CD14-positive monocyte (primary cell): ENCODE results near the gene CXCL17. TPM values are rescaled to one million over a fixed set of nuclear protein-coding genes. Genes with fewer than 3 reads are reported as not detected.
A peak's percentile ranks its signal among the peaks of the same experiment; 100 is the strongest.

Experiments used
- DNase-seq, 3 donors: peaks; one replicate each; pipeline ENCODE4 v3.0.0-alpha.2; 2011 to 2022
- H2AFZ ChIP-seq: 2 replicates; pipeline ENCODE4 v1.6.0; 2012; ENCODE audit warnings: mild to moderate bottlenecking, low read depth, low read length, inconsistent platforms; ENCODE audit not compliant: insufficient read depth, poor library complexity, severe bottlenecking
- H3K27ac ChIP-seq, 2 donors: 1 replicate in 1 of 2; 2 replicates in 1 of 2; pipeline ENCODE4 v1.5.1; 2012 to 2013; ENCODE audit warnings: low read length in 2 of 2, control low read depth in 1 of 2, inconsistent platforms in 1 of 2, low read depth in 1 of 2, mild to moderate bottlenecking in 1 of 2
- H3K27me3 ChIP-seq, 2 donors: one replicate each; pipeline versions ENCODE4 v1.6.0 to v1.6.1; 2011 to 2013; ENCODE audit warnings: low read length in 2 of 2; ENCODE audit not compliant: control insufficient read depth in 2 of 2, insufficient read depth in 2 of 2
- H3K36me3 ChIP-seq, 2 donors: replicated peaks in 1 of 2; 1 replicate in 1 of 2; 2 replicates in 1 of 2; pipeline versions ENCODE4 v1.5.1 to v1.6.1; 2012 to 2013; ENCODE audit warnings: low read length in 2 of 2, control low read depth in 1 of 2, inconsistent platforms in 1 of 2, mild to moderate bottlenecking in 1 of 2; ENCODE audit not compliant: insufficient read depth in 2 of 2, control insufficient read depth in 1 of 2
- H3K4me1 ChIP-seq, 2 donors: 1 replicate in 1 of 2; 2 replicates in 1 of 2; pipeline versions ENCODE4 v1.5.1 to v1.6.1; 2012 to 2013; ENCODE audit warnings: low read length in 2 of 2, control low read depth in 1 of 2, inconsistent platforms in 1 of 2, mild to moderate bottlenecking in 1 of 2, moderate library complexity in 1 of 2; ENCODE audit not compliant: insufficient read depth in 2 of 2, control insufficient read depth in 1 of 2
- H3K4me2 ChIP-seq: replicated peaks from 2 replicates; pipeline ENCODE3; 2012; ENCODE audit warnings: low read length, moderate library complexity, mild to moderate bottlenecking; ENCODE audit not compliant: poor library complexity, severe bottlenecking; ENCODE audit errors: extremely low read depth
- H3K4me3 ChIP-seq, 3 experiments: fragments of 200-600 bp in 1 of 3; sonication (generic) in 1 of 3; replicated peaks in 1 of 3; 1 replicate in 2 of 3; 2 replicates in 1 of 3; pipeline ENCODE4 v1.5.1; 2011 to 2013; ENCODE audit warnings: low read length in 3 of 3, mild to moderate bottlenecking in 3 of 3, control low read depth in 2 of 3, low read depth in 2 of 3, inconsistent platforms in 1 of 3, moderate library complexity in 1 of 3
- H3K79me2 ChIP-seq: 2 replicates; pipeline ENCODE4 v1.6.0; 2012; ENCODE audit warnings: mild to moderate bottlenecking, control low read depth, inconsistent platforms, low read length, moderate library complexity; ENCODE audit not compliant: insufficient read depth
- H3K9ac ChIP-seq: 2 replicates; pipeline ENCODE4 v1.6.0; 2017; ENCODE audit warnings: low read length, mild to moderate bottlenecking; ENCODE audit not compliant: insufficient read depth, poor library complexity, severe bottlenecking
- H3K9me3 ChIP-seq, 2 donors: replicated peaks in 1 of 2; 1 replicate in 1 of 2; 2 replicates in 1 of 2; pipeline versions ENCODE4 v1.5.1 to v1.6.1; 2012 to 2013; ENCODE audit warnings: low read length in 2 of 2, control low read depth in 1 of 2; ENCODE audit not compliant: control insufficient read depth in 1 of 2, insufficient read depth in 1 of 2
- H4K20me1 ChIP-seq: 2 replicates; pipeline ENCODE4 v1.6.0; 2012; ENCODE audit warnings: mild to moderate bottlenecking, low read length, control low read depth, moderate library complexity; ENCODE audit not compliant: insufficient read depth
- H3K27ac Mint-ChIP-seq, 7 donors: one replicate each; pipeline ENCODE4 v1.8.0; 2020; ENCODE audit warnings: mild to moderate bottlenecking in 7 of 7, mixed read lengths in 7 of 7, moderate library complexity in 6 of 7, inconsistent platforms in 2 of 7
- H3K27me3 Mint-ChIP-seq, 3 donors: one replicate each; pipeline ENCODE4 v1.8.0; 2021 to 2022; ENCODE audit warnings: low read depth in 3 of 3, mild to moderate bottlenecking in 3 of 3, mixed read lengths in 3 of 3, moderate library complexity in 3 of 3, inconsistent platforms in 1 of 3
- H3K36me3 Mint-ChIP-seq, 2 donors: one replicate each; pipeline ENCODE4 v1.8.0; 2020; ENCODE audit warnings: mixed read lengths in 2 of 2, inconsistent platforms in 1 of 2, mild to moderate bottlenecking in 1 of 2
- H3K4me1 Mint-ChIP-seq: one replicate; pipeline ENCODE4 v1.8.0; 2020; ENCODE audit warnings: mild to moderate bottlenecking, mixed read lengths
- H3K4me3 Mint-ChIP-seq, 2 donors: one replicate each; pipeline ENCODE4 v1.8.0; 2020; ENCODE audit warnings: mild to moderate bottlenecking in 2 of 2, mixed read lengths in 2 of 2, moderate library complexity in 1 of 2
- H3K9me3 Mint-ChIP-seq, 7 donors: one replicate each; pipeline ENCODE4 v1.8.0; 2020 to 2022; ENCODE audit warnings: mixed read lengths in 7 of 7, mild to moderate bottlenecking in 6 of 7, moderate library complexity in 6 of 7, inconsistent platforms in 2 of 7
- WGBS: methylation state at CpG from one replicate; pipeline ENCODE4 v1.1.5; 2013; ENCODE audit warnings: missing lambda C conversion rate; ENCODE audit not compliant: insufficient coverage; 5-methylcytosine and 5-hydroxymethylcytosine counted together
- intact Hi-C, 2 donors: fragments of 100-400 bp; cut with micrococcal nuclease; formaldehyde crosslinking; loops; one replicate each; pipeline versions ENCODE4 v1.15.0 to v1.15.1; 2023
- polyA plus RNA-seq, 3 donors: library from polyadenylated mRNA; depleted of rRNA in 1 of 3; unstranded in 2 of 3; stranded (reverse) in 1 of 3; fragments of 300-500 nt in 2 of 3; fragments of >200 nt in 1 of 3; fragmentation: Illumina TruSeq in 2 of 3; gene quantifications; 1 replicate in 2 of 3; 2 replicates in 1 of 3; pipeline ENCODE4 v1.2.3, GENCODE V29; 2012 to 2021
- TF ChIP-seq, protein P1 (sequence below): fragments of 200-600 bp; IDR thresholded peaks from one replicate; pipeline ENCODE4 v1.8.0; 2022; ENCODE audit warnings: antibody characterized with exemption, mild to moderate bottlenecking

Gene CXCL17
- polyA plus RNA-seq, 3 donors = not detected

DNA sequence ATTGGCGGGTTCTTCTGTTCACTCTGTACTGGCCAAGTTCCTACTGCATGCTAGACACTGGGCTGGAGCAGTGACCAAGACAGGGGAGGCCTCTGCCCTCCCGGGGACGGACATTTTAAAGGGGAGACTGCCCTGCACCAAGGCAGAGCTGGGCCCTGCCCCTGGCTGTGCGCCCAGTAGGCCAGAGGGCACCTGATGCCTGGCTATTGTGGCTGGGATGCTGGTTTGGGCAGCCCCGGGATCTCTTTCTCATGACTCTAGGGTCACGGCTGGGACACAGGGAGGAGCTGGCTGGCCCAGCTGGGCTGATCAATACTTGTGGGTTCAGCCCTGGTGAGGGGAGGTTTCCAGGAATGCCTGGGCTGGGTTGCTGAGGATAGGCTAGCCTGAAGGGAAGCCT lies 33.3 kb downstream of the CXCL17 start:
- Histone ChIP-seq H3K4me1 (no peaks in the 10 kb centered on the region), H3K9me3 (no peaks in the 10 kb centered on the region), H4K20me1 (peaks cover 4% of the 10 kb centered on the region), H3K4me2 (no peak overlapping the region), H3K27me3 (no peaks in the 10 kb centered on the region), H3K9ac (no peak overlapping the region), H3K4me3 (no peak overlapping the region), H2AFZ (no peak overlapping the region), H3K79me2 (no peaks in the 10 kb centered on the region), H3K27ac (no peak overlapping the region), H3K36me3 (no peaks in the 10 kb centered on the region)
- Mint-ChIP-seq H3K27me3 (peaks cover 0 to 9% (median 2%) of the 10 kb centered on the region in 3 donors), H3K27ac (peak overlapping the region in 1 of 7 donors; percentile 7), H3K4me1 (no peaks in the 10 kb centered on the region), H3K9me3 (no peaks in the 10 kb centered on the region), H3K4me3 (no peak overlapping the region), H3K36me3 (peaks cover 9 to 13% of the 10 kb centered on the region in 2 donors)
- WGBS = 94% methylated on average over 6 of the region's 6 CpGs
- no peak for DNase-seq
- TF ChIP-seq, protein P1, sequence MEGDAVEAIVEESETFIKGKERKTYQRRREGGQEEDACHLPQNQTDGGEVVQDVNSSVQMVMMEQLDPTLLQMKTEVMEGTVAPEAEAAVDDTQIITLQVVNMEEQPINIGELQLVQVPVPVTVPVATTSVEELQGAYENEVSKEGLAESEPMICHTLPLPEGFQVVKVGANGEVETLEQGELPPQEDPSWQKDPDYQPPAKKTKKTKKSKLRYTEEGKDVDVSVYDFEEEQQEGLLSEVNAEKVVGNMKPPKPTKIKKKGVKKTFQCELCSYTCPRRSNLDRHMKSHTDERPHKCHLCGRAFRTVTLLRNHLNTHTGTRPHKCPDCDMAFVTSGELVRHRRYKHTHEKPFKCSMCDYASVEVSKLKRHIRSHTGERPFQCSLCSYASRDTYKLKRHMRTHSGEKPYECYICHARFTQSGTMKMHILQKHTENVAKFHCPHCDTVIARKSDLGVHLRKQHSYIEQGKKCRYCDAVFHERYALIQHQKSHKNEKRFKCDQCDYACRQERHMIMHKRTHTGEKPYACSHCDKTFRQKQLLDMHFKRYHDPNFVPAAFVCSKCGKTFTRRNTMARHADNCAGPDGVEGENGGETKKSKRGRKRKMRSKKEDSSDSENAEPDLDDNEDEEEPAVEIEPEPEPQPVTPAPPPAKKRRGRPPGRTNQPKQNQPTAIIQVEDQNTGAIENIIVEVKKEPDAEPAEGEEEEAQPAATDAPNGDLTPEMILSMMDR = no peak
- intact Hi-C loops = no loop called here

DNA sequence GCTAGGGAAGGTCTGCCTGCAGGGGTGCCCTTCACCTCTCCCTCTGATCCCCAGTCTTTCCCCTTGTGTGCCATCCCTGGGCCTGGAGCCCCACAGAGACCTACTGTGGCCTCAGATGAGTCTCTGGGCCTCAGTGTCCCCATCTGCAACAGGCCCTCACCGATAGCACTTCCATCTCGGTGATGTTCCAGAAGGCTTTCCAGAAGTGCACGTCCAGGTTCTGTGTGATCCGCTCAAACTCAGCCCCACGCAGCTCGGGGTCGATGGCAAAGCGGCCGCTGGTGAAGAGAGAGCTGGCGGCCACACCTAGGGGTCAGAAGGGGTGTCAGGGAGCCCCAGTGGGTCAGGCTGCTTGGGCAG lies 35.0 kb downstream of the CXCL17 start:
- intact Hi-C loops = no loop called here

More for the DNA sequence above, 35.0 kb downstream of the CXCL17 start:
- H3K4me3 ChIP-seq = no peak overlapping the region
- no peak overlapping the region for H3K9ac ChIP-seq
- H3K4me1 ChIP-seq = no peaks in the 10 kb centered on the region
- DNase-seq = no peak
- H3K79me2 ChIP-seq = no peaks in the 10 kb centered on the region
- H3K9me3 ChIP-seq = no peaks in the 10 kb centered on the region
- no peaks in the 10 kb centered on the region for H3K27me3 ChIP-seq
- Mint-ChIP-seq H3K27ac (no peak overlapping the region), H3K4me3 (no peak overlapping the region), H3K27me3 (peaks cover 3 to 6% (median 3%) of the 10 kb centered on the region in 3 donors), H3K36me3 (peaks cover 12 to 20% of the 10 kb centered on the region in 2 donors), H3K9me3 (no peaks in the 10 kb centered on the region), H3K4me1 (no peaks in the 10 kb centered on the region)
- no peak overlapping the region for H2AFZ ChIP-seq
- no peak overlapping the region for H3K4me2 ChIP-seq
- 96% methylated on average over 10 of the region's 10 CpGs for WGBS
- peaks cover 5% of the 10 kb centered on the region for H4K20me1 ChIP-seq
- no peak overlapping the region for H3K27ac ChIP-seq
- H3K36me3 ChIP-seq = no peaks in the 10 kb centered on the region
- TF ChIP-seq, protein P1 = no peak
